IPS-NIHi7 (cell line): Measurements from ENCODE around the gene FBXW8.
"Not testable (repeated sequence)": the region's sequence is repeated elsewhere in the genome, so short reads cannot be mapped to it uniquely, and the experiment has no call there.

Experiments used
- DNase-seq: peaks from one replicate; pipeline ENCODE4 v3.0.0; 2012; ENCODE audit warnings: mixed read lengths; ENCODE audit errors: extremely low spot score

FBXW8 gene

GRCh38 chr12:117053597-117054201 lies 142.9 kb downstream of the FBXW8 start:
- DNase-seq, result no peak

DNA sequence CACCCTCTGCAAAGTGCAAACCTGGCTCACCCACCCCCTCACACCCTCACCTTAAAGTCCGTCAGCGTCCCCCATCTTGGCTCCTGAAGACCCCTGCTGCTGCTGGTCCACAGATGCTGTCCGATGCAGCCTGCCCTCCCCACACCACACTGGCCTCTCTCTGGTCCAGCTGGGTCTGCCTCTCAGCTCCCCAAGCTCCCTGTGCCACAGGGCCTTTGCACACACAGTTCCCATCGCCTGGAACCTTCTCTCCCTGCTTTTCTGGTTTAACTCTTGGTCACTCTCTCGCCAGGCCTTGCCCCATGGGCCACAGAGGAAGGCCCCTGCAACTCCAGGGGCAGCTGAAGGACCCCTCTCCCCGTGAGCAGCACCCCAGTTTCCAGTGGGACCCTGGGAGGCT lies 143.5 kb downstream of the FBXW8 start:
- DNase-seq, result no peak

- not testable (repeated sequence) for DNase-seq
Observed at GRCh38 chr12:117057626-117058025, 146.9 kb downstream of the FBXW8 start.

- no peak for DNase-seq
Observed at GRCh38 chr12:117058442-117059072, 147.8 kb downstream of the FBXW8 start.

DNA sequence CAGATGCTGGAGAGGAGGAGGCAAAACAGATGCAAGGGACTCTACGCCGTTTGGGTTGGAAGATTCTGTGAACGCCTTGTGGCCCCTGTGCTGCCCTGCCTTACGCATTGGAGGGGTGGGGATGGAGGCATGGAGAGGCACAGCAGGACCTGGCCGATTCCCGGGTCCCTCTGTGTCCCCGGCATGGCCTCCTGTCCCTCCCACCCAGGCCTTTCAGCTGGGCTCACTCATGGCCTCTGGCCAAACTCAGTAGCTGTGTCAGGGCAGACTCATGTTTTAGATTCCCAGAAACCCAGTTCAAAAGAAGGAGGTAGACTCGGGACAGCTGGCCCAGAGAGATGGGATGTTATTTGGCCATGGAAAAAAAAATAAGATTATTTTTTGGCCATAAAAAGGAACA lies 148.4 kb downstream of the FBXW8 start:
- no peak for DNase-seq

DNA sequence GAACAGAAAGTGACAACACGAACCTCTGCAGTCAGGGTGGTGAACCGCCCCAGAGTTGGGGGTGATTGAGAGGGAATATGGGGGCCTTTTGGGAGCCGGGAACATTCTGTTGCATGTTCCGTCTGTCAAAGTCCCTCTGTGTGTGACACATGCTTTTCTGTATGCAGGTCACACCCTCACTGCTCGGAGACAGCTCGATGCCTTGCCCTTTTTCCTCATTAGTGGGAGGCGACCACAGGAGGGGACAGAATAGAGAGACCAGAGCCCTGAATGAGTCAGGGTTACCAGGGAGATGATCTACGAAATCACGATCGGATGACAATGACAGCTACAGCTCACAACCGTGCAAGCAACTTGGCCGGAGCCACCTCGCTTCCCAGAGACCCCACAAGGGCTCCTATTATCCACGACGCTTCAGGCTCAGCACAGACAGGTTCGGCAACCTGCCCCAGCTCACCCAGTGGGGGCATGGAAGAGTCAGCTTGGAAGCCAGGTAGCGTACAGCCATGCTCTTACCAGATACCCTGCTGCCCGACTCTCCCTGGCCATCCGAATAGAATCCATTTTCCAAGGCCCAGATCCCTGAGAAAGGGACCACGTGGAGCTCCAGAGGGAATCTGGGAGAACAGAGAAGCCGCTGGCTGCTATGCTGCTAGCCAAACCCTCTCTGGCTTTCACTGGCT lies 149.6 kb downstream of the FBXW8 start:
- DNase-seq, result no peak

DNA sequence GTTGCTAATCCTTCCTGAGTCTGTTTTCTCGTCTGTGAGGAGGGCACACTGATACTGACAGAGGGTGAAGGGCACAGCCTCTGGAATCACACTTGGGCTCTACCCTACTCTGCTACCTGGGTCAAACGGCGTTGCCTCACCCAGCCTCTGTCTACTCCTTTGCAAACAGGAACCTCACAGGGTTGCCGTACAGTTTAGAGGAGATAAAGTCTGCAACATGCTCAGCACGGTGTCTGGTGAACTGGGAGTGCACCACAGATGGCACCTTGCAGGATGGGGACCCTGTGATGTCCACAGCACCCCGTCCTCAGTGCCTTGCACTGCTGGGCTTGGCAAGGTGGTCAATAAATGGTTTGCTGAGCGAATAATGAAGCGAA lies 150.2 kb downstream of the FBXW8 start:
- DNase-seq, result no peak

DNA sequence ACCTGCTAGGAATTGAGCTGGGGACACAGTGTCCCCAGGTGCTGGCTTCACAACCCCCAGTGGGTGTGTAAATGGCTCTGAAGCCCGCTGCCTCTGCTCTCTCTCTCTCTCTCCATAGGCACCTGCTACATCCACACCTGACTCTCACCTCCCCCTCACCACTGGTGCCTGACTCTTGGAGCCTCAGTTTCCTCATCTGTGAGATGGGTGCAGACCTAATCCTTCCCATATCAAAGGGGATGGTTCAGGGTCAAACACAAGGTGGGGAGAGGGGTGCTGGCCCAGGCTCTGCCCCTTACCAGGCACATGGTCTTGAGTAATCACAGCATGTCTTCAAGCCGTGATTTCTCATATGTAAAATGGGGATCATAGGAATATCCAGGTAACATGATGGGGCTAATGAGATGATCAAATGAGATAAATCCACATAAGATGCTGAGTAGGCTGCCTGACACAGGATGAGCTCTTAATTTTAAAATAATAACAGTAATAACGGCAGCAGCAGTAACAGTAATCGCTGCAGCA lies 150.9 kb downstream of the FBXW8 start:
- DNase-seq, result no peak

DNA sequence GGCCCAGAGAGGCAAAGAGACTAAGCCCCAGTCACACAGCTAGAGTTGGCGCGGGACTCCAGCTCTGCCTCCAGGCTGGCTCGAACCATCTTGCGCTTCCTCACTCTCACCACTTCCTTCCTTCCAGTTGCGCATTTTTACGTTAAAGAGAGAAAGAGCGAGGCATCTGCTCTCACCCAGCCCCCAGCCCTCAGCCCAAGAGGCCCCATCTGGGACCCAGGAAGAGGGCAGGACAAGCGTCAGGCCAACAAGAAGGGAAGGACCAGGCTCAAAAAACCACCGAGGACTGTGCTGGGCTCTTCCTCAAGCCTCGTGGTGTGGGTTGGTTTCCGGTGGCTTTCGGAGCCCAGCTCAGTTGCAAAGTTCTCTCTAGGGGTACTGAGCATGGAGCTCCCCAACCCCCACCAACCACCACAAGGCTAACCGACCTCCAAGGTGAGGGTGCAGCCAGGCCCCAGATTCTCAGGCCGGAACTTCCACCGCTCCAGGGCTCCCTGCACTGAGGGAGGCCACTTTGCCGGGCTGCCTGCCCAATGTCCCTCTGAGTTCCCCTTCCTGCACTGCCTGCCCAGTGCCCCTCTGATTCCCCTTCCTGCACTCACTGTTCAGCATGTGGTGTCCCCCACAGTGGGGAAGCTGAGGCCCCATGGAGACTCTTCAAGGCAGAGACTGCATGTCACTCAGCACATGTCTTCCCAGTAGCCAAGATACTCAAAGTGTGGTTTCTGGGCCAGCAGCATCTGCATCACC lies 152.6 kb downstream of the FBXW8 start:
- DNase-seq, result no peak

DNA sequence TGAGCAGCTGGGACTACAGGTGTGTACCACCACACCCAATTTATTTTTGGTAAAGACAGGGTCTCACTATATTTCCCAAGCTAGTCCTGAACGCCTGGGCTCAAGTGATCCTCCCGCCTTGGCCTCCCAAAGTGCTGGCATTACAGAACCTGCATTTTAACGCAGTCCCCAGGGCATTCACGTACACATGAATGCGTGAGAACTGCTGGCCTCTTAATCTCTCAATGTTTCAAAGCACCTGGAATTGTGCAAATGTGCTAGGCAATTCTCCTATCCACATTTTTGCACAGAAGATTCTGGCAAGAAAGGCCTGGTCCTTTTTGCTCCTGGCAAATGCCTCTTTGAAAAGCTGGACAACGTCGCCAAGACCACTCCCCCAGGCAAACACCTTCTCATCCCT lies 153.3 kb downstream of the FBXW8 start:
- DNase-seq, result no peak

- no peak for DNase-seq
Observed at GRCh38 chr12:117064596-117064995, 153.8 kb downstream of the FBXW8 start.

DNA sequence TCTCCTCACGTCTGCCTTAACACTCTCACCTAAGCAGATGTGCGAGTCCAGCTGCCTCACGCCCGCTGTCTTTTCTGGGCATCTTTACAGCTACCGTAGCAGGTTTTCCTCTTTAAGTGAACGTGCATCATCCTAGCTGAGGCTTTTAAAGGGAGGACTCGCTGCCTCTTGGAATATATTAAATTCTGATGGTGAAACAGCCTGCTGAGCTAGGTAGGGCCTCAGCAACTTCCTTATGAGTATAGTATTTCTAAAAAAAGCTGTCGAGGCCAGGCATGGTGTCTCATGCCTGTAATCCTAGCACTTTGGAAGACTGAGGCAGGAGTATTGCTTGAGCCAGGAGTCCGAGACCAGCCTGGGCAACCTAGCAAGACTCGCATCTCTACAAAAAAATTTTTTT lies 156.3 kb downstream of the FBXW8 start:
- no peak for DNase-seq

DNA sequence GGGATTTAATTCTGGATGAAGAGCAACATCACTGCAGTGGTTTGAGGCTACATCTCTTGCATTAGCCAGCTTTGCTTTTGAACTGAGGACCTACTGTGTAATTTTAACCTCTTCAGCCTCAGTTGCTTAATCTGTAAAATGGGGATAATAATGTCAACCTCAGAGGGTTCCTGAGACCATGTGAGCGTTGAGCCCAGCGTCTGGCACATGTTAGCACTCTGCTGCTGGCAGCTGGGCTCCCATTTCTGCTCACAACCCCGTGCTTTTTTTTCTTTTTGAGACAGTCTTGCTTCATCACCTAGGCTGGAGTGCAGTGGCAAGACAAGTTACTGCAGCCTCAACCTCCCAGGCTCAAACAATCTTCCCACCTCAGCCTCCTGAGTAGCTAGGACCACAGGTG lies 156.9 kb downstream of the FBXW8 start:
- no peak for DNase-seq

- DNase-seq, result no peak
Observed at GRCh38 chr12:117068492-117068891, 157.7 kb downstream of the FBXW8 start.

GRCh38 chr12:117069101-117069797 lies 158.5 kb downstream of the FBXW8 start:
- DNase-seq, result no peak

- DNase-seq, result no peak
Observed at GRCh38 chr12:117069926-117070900, 159.5 kb downstream of the FBXW8 start.

DNA sequence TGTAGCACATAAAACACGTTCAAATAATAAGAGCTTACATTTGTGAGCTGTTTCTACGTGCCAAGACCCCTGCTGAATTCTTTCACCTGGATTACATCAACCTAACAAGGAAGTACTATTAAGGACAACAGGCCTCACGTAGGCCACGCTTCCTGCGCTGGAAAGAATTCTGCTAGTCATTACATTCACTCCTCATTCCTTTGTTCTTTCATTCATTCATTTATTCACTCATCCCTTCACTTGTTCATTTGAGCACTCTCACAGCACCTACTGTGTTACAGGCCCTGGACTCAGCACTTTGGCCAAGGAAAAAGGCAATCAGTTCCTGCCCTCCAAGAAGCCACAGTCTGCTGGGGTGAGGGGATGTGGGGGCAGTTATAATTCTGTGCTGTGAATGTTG lies 160.3 kb downstream of the FBXW8 start:
- no peak for DNase-seq

GRCh38 chr12:117072106-117072505 lies 161.4 kb downstream of the FBXW8 start:
- no peak for DNase-seq

DNA sequence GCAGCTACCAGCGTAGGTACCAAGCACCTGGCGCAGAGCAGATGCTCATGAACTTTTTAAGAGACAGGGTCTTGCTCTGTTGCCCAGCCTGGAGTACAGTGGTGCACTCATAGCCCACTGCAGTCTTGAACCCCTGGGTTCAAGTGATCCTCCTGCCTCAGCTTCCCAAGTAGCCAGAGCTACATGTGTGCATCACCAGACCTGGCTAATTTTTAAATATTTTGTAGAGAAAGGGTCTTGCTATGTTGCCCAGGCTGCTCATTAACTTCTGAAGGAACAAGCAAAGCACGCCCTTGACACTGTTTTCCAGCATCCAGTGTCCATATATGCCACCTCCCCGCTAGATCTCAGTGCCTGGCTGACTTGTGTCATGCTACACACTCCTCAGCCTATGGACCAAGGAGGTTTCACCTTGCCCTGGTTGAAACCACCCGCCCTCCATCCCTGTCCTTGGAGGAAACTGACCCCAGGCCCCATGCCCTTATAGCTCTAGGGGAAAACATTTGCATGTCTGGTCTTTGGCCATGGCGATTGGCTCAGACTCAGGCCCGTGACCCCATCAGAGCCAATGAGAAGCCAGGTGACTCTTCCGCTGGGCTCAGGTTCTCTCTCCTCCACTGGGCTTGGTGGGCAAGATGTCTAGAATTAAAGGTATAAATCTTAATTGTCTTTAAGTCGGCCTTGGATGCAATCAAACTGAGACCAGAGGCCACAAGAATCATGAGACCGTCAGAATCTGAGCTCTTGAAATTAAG lies 162.2 kb downstream of the FBXW8 start:
- DNase-seq, result no peak

DNA sequence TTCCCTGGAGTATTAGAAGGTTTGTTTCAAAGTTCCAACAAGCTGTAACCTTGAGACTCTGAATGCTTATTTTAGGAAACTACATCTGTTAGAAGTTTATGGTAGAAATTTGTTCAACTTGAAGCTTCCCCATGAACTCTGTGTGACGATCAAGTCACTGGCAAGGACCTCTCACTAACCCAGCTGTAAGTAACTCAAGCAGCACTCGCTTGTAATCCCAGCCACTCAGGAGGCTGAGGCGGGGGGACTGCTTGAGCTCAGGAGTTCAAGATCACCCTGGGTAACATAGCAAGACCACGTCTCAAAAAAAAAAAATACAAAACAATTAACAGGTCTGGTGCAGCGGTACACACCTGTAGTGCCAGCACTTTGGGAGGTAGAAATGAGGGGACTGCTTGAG lies 162.9 kb downstream of the FBXW8 start:
- no peak for DNase-seq
